ENCODE data around the gene UTY. TPM values are rescaled to one million over a fixed set of nuclear protein-coding genes. Genes with fewer than 3 reads are reported as not detected.

Gene UTY
- total RNA-seq, 1 donor from 2014 or later: 16.3 TPM

DNA sequence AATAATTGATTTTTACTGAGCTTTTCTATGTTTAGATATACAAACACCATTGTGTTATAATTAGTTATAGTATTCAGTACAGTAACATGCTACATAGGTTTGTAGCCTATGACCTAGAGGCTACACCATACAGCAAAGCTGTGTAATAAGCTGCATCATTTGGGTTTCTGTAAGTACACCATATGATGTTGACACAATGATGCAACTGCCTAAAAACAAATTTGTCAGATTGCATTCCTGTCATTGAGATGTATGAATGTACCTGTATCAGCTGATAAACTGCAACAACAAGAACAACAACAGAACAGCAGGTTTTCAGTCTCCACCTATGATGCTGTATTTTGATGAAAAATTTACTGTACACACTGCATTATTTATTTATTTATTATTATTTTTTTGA, 64.3 kb downstream of the UTY start:
- no peak for DNase-seq (ENCODE audit: low read depth in 2 of 2)

DNA sequence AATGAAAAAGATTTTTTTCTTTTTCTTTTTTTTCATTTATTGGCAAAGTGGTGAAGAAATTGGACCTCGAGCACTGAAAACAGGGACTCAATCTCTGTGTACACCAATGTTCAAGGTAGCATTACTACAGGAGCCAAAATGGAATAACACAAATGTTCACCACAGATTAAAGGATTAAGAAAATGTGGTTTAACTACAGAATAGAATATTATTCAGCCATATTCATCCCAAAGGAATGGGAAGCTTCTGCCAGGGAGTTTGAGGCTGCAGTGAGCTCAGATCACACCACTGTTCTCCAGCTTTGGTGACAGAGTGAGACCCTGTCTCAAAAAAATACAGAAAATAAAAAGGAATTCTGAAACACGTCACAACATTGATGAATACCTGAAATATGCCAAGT, 81.0 kb downstream of the UTY start:
- no peak for DNase-seq (ENCODE audit: low read depth in 2 of 2)

DNA sequence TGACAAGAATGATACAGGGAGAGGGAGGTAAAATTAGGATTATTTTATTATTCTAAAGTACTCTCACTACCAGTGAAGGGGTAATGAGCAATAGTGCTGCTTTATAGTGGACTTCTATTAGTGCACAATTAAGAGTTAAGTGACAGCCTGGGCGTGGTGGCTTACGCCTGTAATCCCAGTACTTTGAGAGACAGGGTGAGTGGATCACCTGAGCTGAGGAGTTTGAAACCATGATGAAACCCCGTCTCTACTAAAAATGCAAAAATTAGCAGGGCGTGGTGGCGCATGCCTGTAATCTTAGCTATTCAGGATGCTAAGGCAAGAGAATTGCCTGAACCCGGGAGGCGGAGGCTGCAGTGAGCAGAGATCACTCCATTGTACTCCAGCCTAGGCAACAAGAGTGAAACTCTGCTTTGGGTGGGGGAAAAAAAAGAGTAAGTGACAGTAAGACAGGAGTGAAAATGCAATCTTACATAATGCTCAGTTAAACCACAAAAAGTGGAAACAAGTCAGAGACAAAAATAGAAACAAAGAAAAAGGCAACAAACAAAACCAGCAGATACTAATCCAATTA, 98.6 kb downstream of the UTY start:
- DNase-seq (ENCODE audit: low read depth in 2 of 2): no peak

DNA sequence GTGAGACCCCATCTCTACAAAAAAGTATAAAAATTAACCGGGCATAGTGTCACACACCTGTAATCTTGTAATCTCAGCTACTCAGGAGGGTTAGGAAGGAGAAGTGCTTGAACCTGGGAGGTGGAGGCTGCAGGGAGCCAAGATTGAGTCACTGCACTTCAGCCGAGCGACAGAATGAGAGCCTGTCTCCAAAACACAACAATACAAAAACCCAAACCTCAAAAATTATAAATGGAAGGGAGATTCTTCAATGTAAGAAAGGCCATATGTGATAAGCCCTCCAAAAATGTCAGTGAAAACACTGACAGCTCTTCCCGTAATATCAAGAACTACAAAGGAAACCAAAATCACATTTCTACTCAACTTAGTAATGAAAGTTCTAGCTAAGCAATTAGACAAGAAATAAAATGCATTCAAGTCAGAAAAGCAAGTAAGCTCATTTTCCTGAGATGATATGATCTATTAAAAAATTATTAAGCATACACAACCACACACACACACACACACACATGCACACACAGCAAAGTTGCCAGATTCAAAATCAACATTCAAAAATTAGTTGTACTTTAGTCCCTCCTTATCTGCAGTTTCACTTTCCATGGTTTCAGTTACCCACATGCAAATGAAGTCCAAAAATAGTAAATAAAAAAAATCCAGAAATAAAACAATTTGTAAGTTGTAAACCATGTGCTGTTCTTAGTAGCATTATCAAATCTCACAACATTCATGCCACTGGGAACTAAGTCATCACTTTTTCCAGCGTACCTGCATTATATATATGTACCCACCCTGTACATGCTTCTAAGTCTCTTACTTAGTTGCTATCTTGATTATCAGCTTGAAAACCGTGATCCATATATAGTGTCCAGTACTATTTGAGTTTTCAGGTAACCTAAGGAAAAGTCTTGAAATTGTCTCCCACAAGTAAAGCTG, 108.7 kb downstream of the UTY start:
- no peak for DNase-seq (ENCODE audit: low read depth in 2 of 2)

DNA sequence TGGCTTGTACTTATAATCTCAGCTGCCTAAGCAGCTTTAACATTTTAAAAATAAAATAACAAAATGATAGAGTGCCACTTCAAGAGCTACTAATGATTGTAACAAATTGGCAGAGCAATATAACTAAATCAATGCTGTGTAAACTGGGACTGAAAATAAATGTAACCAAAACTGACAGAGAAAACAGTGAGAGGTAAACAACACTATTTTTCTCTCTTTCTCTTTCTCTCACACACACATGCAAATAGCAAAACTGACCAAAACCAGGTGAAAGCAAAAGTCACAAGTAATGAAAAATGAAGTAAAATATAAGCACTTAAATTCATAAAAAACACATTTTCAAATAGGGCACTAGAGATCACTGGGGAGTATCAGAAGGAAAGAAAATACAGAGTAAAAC, 109.6 kb downstream of the UTY start:
- no peak for DNase-seq (ENCODE audit: low read depth in 2 of 2)

DNA sequence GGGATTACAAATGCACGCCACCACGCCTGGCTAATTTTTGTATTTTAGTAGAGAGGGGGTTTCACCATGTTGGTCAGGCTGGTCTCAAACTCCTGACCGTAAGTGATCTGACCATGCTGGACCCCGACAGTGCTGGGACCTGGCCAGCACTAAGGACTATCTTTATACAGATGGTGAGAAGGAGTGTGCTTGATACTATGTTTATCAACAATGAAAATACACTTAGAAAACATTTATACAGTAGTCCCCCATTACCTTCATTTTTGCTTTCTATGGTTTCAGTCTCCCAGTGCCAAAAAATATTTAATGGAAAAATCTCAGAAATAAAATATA, 111.4 kb downstream of the UTY start:
- no peak for DNase-seq (ENCODE audit: low read depth in 2 of 2)

DNA sequence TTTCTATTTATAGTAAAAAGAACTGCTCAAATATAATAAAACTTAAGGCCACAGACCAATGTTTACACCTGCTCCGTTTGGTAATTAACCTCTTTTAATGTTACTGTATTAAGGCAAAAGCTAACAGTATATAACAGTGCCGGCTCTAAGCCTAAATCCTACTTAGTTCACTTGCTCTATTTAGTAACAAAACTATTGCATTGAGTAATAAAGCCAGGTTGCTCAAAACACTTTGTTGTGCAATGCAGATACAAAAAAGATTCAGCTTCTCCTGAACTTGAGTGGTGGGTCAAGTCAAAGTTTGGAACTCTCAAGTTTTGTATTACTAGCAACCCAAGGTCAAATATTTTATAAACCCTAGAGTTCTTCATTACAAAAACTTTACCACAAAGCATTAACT, 116.2 kb downstream of the UTY start:
- no peak for DNase-seq (ENCODE audit: low read depth in 2 of 2)

DNA sequence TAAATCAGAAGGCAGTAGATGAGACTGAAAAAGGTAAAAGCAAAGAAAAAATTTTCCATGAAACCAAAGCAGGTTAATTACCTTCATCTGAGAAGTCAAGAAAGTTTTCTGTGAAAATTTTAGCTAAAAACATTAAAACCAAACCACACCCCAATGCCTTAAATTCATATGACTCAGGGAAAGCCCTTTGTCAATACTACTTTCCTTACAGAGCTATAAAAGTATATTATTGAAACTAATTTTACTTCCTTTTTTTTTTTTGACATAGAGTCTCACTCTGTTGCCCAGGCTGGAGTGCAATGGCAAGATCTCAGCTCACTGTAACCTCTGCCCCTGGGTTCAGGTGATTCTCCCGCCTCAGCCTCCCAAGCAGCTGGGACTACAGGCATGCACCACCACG, 117.2 kb downstream of the UTY start:
- no peak for DNase-seq (ENCODE audit: low read depth in 2 of 2)

DNA sequence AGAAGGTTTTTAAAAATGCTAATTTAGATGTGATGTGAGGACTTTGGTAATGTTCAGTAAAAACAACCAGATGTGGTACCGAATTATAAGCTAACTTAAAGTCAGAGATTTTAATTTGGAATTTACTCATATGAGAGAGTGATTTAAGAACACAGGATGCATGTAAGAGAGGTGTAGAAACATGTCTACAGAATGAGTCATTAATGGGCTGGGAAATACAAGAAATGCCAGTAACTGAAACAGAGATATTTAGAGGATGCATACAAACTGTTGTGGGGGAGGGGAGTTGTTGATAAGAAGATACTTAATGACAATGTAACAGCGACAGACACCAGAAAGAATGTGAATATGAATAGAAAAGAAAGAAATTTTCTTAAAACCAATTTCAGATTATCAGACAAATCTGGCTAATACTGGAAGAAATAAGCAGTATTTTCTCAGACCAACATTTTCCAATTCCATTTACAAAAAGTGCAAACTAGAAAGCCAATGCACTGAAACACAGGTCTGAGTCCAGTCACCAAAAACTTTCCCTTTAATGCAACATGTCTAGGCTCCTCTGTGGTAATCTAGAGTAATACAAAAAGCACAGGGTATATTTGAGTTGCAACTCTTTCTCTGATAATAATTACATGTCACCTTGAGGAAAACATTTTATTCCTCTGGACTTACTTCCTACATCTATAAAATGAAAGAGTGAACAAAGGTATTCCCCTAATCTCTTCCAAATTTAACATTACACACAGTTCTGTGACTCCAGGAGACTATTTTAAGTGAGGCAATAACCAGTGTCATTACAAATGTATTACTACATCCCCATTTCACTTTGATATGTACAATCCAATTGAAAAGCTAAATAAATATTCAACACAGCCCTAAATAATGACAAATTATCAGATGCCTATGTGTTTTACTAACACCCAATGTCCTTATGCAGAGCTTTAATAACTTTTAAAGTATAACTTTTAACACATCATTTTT, 117.9 kb downstream of the UTY start:
- no peak for DNase-seq (ENCODE audit: low read depth in 2 of 2)

DNA sequence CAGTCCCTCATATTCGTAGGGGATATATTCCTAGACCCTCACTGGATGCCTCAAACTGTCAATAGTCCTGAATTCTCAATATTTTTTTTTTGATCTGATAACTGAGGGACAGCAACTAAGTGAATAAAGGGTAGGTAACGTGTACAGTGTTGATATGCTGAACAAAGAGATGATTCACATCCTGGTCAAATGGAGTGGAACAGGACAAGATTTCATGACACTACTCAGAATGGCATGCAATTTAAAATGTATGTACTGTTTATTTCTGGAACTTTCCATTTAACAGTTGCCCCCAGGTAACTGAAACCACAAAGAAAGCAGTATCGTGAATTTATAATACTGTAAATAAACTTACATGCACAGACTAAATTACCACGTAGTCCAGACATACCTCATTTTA, 128.4 kb downstream of the UTY start:
- DNase-seq (ENCODE audit: low read depth in 2 of 2): no peak

DNA sequence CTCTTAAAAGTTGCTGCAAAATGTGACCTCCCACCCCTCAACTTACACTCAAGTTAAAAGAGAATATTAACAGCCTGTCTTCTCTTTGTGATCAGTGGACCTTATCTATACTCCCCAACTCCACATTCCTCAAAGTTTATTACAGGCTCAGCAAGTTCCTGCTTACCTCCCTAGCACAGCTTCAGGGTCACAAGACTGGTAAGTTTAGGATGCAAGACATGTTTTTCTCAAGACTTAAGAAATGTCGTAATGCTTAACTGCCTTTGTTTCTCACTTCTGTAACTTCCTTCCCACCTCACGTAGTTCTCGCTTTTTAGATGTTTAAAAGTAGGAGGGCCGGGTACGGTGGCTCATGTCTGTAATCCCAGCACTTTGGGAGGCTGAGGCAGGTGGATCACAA, 132.7 kb downstream of the UTY start:
- DNase-seq (ENCODE audit: low read depth in 2 of 2): no peak

DNA sequence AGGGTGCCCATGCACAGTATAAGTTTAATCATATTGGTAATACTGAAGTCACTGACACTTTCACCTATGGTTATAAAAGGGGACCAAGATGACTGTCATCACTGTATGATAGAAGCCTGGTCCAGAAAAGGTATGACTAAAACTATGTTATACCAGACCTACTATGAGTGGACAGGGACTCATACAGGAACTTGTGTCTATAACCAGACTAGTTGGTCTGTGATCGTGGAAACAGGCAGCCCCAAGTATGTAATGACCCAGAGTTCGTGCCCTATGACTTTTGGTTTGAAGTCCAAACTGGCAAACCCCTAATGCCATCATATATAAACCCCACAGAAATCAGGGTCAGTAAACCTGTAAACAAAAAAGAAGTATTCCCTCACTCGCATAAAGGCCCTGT, 134.3 kb downstream of the UTY start:
- no peak for DNase-seq (ENCODE audit: low read depth in 2 of 2)

DNA sequence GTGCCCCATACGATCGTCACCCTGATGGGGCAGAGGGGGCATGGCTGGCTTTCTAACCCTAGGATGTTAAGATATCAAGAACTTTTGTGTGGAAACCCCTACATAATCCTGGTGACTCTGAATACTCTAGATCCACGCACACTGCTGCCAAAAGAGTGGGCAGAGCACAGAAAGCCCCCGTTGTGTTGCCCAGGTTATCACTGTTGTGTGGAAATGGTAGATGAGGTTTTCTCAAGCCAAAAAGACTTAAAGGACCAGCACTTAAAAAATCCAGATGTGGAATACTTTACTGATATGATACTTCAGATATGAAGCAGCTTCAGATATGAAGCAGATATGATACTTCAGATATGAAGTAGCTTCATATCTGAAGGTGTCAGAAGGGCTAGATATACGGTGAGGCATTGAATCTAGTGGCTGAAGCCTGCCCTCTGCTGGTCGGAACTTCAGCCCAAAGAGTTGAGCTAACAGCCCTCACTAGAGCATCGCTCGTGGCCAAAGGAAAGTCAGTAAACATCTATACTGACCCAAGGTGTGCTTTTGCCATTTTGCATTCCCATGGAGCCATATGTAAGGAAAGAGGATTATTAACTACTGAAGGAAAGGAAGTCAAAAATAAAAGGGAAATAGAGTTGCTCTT, 136.4 kb downstream of the UTY start:
- DNase-seq (ENCODE audit: low read depth in 2 of 2): no peak

DNA sequence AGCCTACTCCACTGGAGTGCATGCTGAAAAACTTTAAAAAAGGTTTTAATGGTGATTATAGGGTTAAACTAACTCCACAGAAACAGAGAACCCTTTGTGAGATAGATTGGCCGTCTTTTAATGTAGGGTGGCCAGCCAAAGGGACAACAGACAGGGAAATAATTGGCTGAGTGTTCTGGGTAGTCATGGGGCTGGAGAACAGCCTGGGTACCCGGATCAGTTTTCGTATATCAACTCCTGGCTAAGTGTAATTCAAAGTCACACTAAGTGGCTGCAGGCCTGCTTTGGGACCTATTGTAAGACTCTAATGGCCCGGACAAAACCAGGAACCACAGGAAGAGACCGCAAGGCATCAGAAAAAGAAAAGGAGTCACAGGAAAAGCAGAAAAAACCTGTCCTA, 139.9 kb downstream of the UTY start:
- no peak for DNase-seq (ENCODE audit: low read depth in 2 of 2)

DNA sequence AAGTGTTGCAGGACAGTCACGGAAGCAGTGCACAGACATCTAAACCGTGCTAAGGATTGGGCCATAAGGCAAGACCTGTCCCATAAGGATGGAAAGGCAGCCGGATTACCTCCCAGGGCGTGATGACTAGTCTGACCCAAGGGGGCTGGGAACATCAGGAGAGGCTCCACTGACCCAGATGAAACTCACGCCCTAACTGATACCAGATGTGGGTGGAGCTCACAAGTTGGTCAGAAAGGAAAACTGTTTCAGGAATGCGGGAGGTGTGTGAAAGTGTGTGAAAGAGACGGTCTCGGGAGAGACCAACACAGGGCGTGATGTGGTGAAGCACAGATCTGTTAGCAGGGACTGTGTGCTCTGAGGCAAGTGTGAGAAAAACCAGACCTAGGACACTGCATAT, 140.5 kb downstream of the UTY start:
- DNase-seq (ENCODE audit: low read depth in 2 of 2): no peak

DNA sequence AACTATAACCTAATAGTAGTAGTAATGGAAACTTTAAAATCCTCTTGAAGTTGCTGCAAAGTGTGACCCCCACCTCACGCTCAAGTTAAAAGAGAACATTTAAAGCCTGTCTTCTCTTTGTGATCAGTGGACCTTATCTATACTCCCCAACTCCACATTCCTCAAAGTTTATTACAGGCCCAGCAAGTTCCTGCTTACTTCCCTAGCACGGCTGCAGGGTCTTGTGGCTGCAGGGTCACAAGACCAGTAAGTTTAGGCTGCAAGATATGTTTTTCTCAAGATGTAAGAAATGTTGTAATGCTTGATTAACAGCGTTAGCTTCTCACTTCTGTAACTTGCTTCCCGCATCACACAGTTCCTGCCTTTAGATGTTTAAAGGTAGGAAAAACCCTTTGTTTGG, 141.1 kb downstream of the UTY start:
- no peak for DNase-seq (ENCODE audit: low read depth in 2 of 2)

DNA sequence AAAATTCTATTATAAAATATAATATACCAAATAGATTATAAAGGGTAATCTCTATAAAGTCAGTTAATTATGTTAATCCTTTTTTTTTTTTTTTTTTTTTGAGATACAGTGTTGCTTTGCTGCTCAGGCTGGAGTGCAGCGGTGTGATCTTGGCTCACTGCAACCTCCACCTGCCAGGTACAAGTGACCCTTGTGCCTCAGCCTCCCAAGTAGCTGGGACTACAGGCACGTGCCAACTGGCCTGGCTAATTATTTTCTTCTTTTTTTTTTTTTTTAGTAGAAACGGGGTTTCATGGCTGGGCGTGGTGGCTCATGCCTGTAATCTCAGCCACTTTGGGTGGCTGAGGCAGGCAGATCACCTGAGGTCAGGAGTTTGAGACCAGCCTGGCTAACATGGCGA, 141.9 kb downstream of the UTY start:
- DNase-seq (ENCODE audit: low read depth in 2 of 2): no peak

DNA sequence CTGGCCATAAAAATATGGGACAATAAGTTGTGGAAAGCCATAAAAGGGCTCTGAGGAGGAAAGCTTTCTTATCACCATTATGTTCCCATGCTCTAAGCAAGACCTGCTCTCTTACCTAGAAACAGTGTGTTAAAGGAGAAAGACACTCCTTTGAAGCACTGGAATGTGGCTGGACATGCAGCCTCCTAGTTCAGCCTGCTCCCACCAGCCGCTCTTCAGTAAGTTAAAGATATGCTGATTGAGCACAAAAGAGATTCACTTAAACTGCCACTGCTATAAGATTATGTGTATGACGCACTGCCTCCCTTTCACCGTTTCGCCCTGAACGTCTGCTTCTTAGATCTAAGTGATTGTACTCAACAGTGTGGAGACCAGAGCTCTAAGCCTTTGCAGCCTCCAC, 146.0 kb downstream of the UTY start:
- DNase-seq (ENCODE audit: low read depth in 2 of 2): no peak

DNA sequence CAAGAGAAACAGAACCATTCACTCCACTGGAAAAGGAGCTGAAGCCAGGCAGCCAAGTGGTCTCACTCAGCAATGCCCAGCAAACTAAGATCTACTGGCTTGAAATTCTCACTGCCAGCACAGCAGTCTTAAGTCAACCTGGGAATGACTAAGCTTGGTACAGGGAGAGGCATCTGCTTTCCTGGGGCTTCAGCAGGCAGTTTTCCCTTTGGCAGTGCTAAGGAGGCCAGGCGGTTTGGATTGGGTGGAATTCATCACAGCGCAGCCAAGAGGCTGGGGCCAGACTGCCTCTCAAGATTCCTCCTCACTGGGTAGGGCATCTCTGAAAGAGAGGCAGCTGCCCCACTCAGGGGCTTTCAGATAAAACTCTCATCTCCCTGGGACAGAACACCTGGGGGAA, 149.2 kb downstream of the UTY start:
- DNase-seq (ENCODE audit: low read depth in 2 of 2): no peak

DNA sequence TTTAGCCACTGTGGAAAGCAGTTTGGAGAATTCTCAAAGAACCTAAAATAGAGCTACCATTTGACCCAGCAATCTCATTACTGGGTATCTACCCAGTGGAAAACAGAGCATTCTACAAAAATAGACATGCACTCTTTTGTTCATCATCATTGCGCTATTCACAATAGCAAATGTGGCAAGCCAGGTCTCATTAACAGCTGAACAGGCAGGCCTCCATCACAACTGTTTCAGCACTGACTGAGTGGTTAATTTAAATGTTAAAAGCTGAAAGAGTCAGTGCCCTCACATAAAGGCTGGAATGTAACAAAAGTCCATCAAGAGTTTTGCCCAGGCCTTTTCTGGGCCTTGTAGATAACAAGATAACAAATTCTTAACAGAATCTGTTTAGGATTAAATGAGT, 166.9 kb downstream of the UTY start:
- no peak for DNase-seq (ENCODE audit: low read depth in 2 of 2)

DNA sequence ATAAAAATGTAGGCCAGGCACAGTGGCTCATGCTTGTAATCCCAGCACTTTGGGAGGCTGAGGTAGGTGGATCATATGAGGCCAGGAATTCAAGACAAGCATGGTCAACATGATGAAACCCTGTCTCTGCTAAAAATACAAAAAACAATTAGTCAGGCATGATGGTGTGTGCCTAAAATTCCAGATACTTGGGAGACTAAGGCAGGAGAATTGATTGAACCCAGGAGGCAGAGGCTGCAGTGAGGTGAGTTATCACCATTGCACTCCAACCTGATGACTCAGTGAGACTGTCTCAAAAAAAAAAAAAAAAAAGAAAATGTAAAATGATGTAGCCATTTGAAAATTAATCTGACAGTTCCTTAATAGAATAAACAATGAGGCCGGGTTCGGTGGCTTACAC, 171.9 kb downstream of the UTY start:
- DNase-seq (ENCODE audit: low read depth in 2 of 2): no peak

DNA sequence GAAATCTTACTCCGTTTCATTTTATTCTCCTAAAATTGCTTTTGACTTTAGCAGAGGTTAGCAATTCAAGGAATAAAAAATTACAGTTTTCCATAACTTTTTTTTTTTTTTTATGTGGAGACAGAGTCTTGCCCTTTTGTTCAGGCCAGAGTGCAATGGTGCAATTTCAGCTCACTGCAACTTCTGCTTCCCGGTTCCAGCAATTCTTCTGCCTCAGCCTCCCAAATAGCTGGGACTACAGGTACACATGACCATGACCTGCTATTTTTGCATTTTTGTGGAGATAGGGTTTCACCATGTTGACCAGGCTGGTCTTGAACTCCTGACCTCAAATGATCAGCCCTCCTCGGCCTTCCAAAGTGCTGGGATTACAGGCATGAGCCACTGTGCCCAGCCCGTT, 179.0 kb downstream of the UTY start:
- no peak for DNase-seq (ENCODE audit: low read depth in 2 of 2)

Data from lung microvascular endothelial cell (primary cell).